Nephron (organoid): ENCODE measurements around the gene SORBS1.

Experiments
- H3K27ac Mint-ChIP-seq, 3 experiments: 2 replicates each; pipeline ENCODE4 v1.8.0; 2020; ENCODE audit warnings: mixed read lengths in 3 of 3, mild to moderate bottlenecking in 2 of 3, moderate library complexity in 1 of 3
- H3K27me3 Mint-ChIP-seq: 2 replicates; pipeline ENCODE4 v1.8.0; 2021; ENCODE audit warnings: low read depth, mild to moderate bottlenecking, moderate library complexity, mixed read lengths
- H3K36me3 Mint-ChIP-seq: 2 replicates; pipeline ENCODE4 v1.8.0; 2020; ENCODE audit warnings: low read depth, mixed read lengths
- H3K4me1 Mint-ChIP-seq: 2 replicates; pipeline ENCODE4 v1.8.0; 2020; ENCODE audit warnings: mixed read lengths
- H3K4me3 Mint-ChIP-seq, 3 experiments: 2 replicates each; pipeline ENCODE4 v1.8.0; 2020; ENCODE audit warnings: mild to moderate bottlenecking in 3 of 3, mixed read lengths in 3 of 3, moderate library complexity in 2 of 3
- H3K9me3 Mint-ChIP-seq: 2 replicates; pipeline ENCODE4 v1.8.0; 2020; ENCODE audit warnings: mixed read lengths
- CTCF ChIP-seq, 3 experiments: fragments of 200-600 bp; sonication (generic); IDR thresholded peaks; one replicate each; pipeline ENCODE4 v1.5.0; 2021; ENCODE audit warnings: antibody characterized with exemption in 3 of 3; ENCODE audit not compliant: unreplicated experiment in 3 of 3

The SORBS1 gene

GRCh38 chr10:95280637-95281036, 280.5 kb downstream of the SORBS1 start:
- peaks cover 3% of the 10 kb centered on the region for H3K27me3 Mint-ChIP-seq
- peaks cover 12% of the 10 kb centered on the region for H3K4me1 Mint-ChIP-seq
- no peaks in the 10 kb centered on the region for H3K36me3 Mint-ChIP-seq
- H3K9me3 Mint-ChIP-seq: no peaks in the 10 kb centered on the region
- no peak overlapping the region for H3K4me3 Mint-ChIP-seq
- no peak overlapping the region for H3K27ac Mint-ChIP-seq
- no peak for TF ChIP-seq CTCF (IDR thresholded peaks at IDR 0.05; ENCODE audit: unreplicated experiment in 3 of 3)

- no peak overlapping the region for H3K4me3 Mint-ChIP-seq
- no peak overlapping the region for H3K27ac Mint-ChIP-seq
- no peak for TF ChIP-seq CTCF (IDR thresholded peaks at IDR 0.05; ENCODE audit: unreplicated experiment in 3 of 3)
- H3K9me3 Mint-ChIP-seq: no peaks in the 10 kb centered on the region
- H3K36me3 Mint-ChIP-seq: no peaks in the 10 kb centered on the region
- peaks cover 3% of the 10 kb centered on the region for H3K27me3 Mint-ChIP-seq
- peaks cover 12% of the 10 kb centered on the region for H3K4me1 Mint-ChIP-seq
These were observed 281.9 kb downstream of the SORBS1 start for GRCh38 chr10:95279042-95279820.

- peaks cover 20% of the 10 kb centered on the region for H3K4me1 Mint-ChIP-seq
- H3K27ac Mint-ChIP-seq: no peak overlapping the region
- H3K9me3 Mint-ChIP-seq: no peaks in the 10 kb centered on the region
- TF ChIP-seq CTCF (IDR thresholded peaks at IDR 0.05; ENCODE audit: unreplicated experiment in 3 of 3): no peak
- no peak overlapping the region for H3K4me3 Mint-ChIP-seq
- H3K36me3 Mint-ChIP-seq: no peaks in the 10 kb centered on the region
- peaks cover 3% of the 10 kb centered on the region for H3K27me3 Mint-ChIP-seq
These were observed 282.8 kb downstream of the SORBS1 start for GRCh38 chr10:95278061-95278988.

- TF ChIP-seq CTCF (IDR thresholded peaks at IDR 0.05; ENCODE audit: unreplicated experiment in 3 of 3): no peak
- no peaks in the 10 kb centered on the region for H3K9me3 Mint-ChIP-seq
- peaks cover 20% of the 10 kb centered on the region for H3K4me1 Mint-ChIP-seq
- H3K27ac Mint-ChIP-seq: no peak overlapping the region
- no peaks in the 10 kb centered on the region for H3K36me3 Mint-ChIP-seq
- no peak overlapping the region for H3K4me3 Mint-ChIP-seq
- H3K27me3 Mint-ChIP-seq: peaks cover 3% of the 10 kb centered on the region
These were observed 283.6 kb downstream of the SORBS1 start for GRCh38 chr10:95277614-95278013.

- TF ChIP-seq CTCF (IDR thresholded peaks at IDR 0.05; ENCODE audit: unreplicated experiment in 3 of 3): no peak
- Mint-ChIP-seq H3K4me3 (no peak overlapping the region), H3K36me3 (no peaks in the 10 kb centered on the region), H3K4me1 (peaks cover 19% of the 10 kb centered on the region), H3K27ac (no peak overlapping the region), H3K9me3 (no peaks in the 10 kb centered on the region), H3K27me3 (peaks cover 3% of the 10 kb centered on the region)
These were observed 284.0 kb downstream of the SORBS1 start for GRCh38 chr10:95277201-95277570.
